Activated T-helper 2 cell treated with anti-CD3 and anti-CD28 coated beads, Interferon-gamma antibody, Interleukin-2, Interleukin-4, amounts not matched to agents 10 μg/mL and 5 μg/mL and 100 μg/mL, durations not matched to agents 14 hours and 24 hours and 36 hours (primary cell): ENCODE measurements around the gene DHRSX. TPM values are rescaled to one million over a fixed set of nuclear protein-coding genes. Genes with fewer than 3 reads are reported as not detected.
"Not testable (repeated sequence)": the region's sequence is repeated elsewhere in the genome, so short reads cannot be mapped to it uniquely, and the experiment has no call there.

Experiments used
- DNase-seq: peaks from one replicate; pipeline ENCODE4 v3.0.0; 2021; ENCODE audit warnings: low spot score
- H3K27ac Mint-ChIP-seq: one replicate; pipeline ENCODE4 v1.8.0; 2021; ENCODE audit warnings: mixed read lengths
- H3K27me3 Mint-ChIP-seq: one replicate; pipeline ENCODE4 v1.8.0; 2021; ENCODE audit warnings: low read depth, mixed read lengths
- H3K36me3 Mint-ChIP-seq: one replicate; pipeline ENCODE4 v1.8.0; 2021; ENCODE audit warnings: low read depth, mixed read lengths
- H3K4me1 Mint-ChIP-seq: one replicate; pipeline ENCODE4 v1.8.0; 2021; ENCODE audit warnings: low read depth, mixed read lengths
- H3K4me3 Mint-ChIP-seq: one replicate; pipeline ENCODE4 v1.8.0; 2021; ENCODE audit warnings: low read depth, mild to moderate bottlenecking, moderate library complexity, mixed read lengths
- H3K9me3 Mint-ChIP-seq: one replicate; pipeline ENCODE4 v1.8.0; 2021; ENCODE audit warnings: mixed read lengths
- intact Hi-C: fragments of 100-400 bp; cut with micrococcal nuclease; formaldehyde crosslinking; loops from one replicate; pipeline ENCODE4 v1.15.1; 2023
- total RNA-seq: library from RNA; stranded (reverse); gene quantifications from 2 replicates; pipeline ENCODE4 v1.2.3, GENCODE V29; 2022

The DHRSX gene
- total RNA-seq, 1 donor from 2014 or later: 26.1 TPM

DNA sequence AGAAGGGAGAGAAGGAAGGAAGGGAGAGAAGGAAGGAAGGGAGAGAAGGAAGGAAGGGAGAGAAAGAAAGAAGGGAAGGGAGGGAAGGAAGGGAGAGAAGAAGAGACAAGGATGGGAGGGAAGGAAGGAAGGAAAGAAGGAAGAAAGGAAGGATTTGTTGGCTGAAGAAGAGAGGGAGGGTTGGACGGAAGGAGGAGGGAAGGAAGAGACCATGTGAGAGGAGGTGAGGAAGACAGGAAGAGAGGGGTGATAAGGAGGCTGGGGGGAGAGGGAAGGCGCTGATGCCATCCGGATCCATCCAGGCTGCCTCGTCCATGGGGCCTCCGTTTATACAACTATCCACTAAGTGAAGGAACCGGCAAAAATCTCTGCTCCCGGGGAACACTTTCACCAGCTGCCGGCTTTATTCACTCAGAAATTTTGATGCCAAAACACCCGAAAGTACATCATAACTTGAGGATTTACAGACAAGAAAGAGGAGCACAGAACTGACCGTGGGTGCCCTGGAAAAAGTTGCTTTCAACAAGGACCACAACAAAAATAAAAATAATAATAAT, 14.9 kb downstream of the DHRSX start:
- no peak overlapping the region for H3K27ac Mint-ChIP-seq
- H3K4me1 Mint-ChIP-seq: no peaks in the 10 kb centered on the region
- DNase-seq: no peak
- no peaks in the 10 kb centered on the region for H3K27me3 Mint-ChIP-seq
- H3K4me3 Mint-ChIP-seq: no peak overlapping the region
- peaks cover 36% of the 10 kb centered on the region for H3K36me3 Mint-ChIP-seq
- H3K9me3 Mint-ChIP-seq: no peaks in the 10 kb centered on the region
- intact Hi-C loops: no loop called here

DNA sequence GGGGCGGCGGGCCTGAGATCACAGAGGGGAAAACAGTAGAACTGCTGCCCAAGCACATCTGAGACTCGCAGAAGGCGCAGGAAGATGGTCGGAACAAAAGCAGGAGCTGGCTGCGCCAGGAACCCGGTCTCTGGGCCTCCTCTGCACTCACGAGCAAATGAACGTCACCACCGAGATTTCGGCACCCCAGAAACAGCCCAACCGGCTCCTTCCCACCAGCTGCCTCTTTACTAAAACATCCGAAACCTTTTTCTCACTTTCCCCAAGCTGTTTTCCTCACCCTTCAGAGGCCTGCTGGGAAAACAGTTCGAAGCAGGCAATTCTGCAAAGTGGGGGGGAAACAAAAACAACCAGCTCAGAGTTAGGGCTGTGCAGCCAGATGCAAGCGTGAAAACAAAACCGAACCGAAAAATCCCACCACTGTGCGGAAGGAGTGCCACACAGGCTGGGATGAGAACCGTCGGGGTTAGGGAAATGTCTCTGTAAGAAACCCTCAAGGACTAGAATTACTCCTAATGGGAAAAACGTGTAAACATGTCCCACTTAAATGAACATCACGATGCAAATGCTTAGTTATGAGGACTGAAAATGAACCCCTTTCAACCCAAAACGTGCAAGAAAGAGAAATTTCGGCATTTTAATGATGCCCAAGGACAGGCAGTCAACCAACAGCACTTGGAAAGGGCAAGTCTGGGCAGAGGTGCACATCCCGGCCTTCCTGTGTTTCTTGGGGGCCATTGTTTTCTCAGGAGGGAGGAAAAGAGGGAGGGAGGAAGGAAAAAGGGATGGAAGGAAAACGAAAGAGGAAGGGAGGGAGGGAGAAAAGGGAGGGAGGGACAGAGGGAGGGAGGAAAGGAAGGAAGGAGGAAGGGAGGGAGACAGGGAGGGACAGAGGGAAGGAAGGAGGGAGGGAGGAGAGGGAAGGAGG, 15.8 kb downstream of the DHRSX start:
- Mint-ChIP-seq H3K36me3 (peaks cover 33% of the 10 kb centered on the region), H3K4me3 (no peak overlapping the region), H3K27ac (no peak overlapping the region), H3K9me3 (peaks cover 3% of the 10 kb centered on the region), H3K27me3 (no peaks in the 10 kb centered on the region), H3K4me1 (no peaks in the 10 kb centered on the region)
- intact Hi-C loops: no loop called here
- no peak for DNase-seq

DNA sequence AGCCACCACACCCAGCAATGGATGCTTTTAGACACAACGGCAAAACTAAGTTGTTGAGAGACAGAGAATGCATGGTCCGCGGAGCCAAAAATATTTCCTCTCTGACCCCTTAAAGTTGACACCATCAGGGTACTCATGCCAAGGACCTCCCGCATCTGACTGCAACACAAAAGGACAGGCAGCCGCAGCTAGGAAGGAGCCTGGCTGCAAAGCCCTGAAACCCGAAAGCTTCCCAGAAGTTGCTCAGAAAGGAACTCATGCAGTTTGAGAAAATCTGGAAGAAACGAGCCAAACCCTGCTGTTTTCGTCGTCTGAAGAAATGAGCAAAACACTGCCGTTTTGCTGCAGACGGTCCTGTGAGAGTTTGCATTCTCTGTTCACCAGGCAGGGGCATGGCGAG, 16.5 kb downstream of the DHRSX start:
- peaks cover 7% of the 10 kb centered on the region for H3K9me3 Mint-ChIP-seq
- no peaks in the 10 kb centered on the region for H3K4me1 Mint-ChIP-seq
- no peak overlapping the region for H3K27ac Mint-ChIP-seq
- H3K36me3 Mint-ChIP-seq: peaks cover 33% of the 10 kb centered on the region
- DNase-seq: no peak
- intact Hi-C loops: no loop called here
- H3K27me3 Mint-ChIP-seq: no peaks in the 10 kb centered on the region
- no peak overlapping the region for H3K4me3 Mint-ChIP-seq

DNA sequence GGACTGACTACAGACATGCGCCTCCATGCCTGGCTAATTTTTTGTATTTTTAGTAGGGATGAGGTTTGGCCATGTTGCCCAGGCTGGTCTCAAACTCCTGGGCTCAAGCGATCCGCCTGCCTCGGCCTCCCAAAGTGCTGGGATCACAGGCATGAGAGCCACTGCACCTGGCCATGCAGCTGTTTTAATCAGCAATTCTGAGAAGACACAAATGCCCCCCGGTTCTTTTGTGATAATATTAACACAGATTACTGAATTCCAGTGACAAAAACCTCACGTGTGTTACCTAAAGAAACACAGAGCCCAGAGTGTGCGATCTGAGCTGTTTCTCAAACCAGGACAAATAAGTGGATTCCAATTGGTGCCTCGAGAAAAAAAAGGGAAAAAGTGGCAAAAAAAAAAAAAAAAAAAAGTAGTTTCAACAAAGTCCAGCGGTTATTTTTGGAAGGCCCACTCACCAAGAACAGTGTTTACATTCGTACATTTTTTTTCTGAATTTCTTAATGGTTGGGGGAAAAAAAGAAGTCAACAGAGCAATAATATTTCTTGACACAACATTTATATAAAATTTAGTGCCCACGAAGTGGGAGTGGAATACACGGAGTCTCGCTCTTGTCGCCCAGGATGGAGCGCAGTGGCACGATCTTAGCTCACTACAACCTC, 17.2 kb downstream of the DHRSX start:
- no peaks in the 10 kb centered on the region for H3K27me3 Mint-ChIP-seq
- DNase-seq: no peak
- H3K4me1 Mint-ChIP-seq: no peaks in the 10 kb centered on the region
- intact Hi-C loops: no loop called here
- peaks cover 28% of the 10 kb centered on the region for H3K36me3 Mint-ChIP-seq
- H3K9me3 Mint-ChIP-seq: peaks cover 7% of the 10 kb centered on the region
- H3K27ac Mint-ChIP-seq: no peak overlapping the region
- no peak overlapping the region for H3K4me3 Mint-ChIP-seq

DNA sequence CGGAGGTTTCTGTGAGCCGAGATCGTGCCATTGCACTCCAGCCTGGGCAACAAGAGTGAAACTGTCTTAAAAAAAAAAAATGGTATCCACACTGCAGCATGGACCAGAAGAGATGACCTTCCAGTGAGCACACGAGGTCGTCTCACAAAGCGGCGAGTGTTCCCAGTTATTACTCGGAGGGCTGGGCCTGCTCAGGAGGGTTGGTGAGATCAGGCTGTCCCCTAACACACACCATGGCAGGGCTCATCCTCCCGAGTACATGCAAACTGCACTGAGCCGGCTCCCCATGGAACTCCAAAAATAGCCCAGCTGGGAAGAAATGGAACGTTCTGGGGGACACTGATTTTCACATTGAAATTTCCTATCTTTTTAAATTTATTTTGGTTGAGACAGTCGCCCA, 19.2 kb downstream of the DHRSX start:
- H3K9me3 Mint-ChIP-seq, H3K27ac Mint-ChIP-seq, H3K27me3 Mint-ChIP-seq, H3K4me1 Mint-ChIP-seq, intact Hi-C loops, H3K4me3 Mint-ChIP-seq, DNase-seq: not testable (repeated sequence)
- peaks cover 15% of the 10 kb centered on the region for H3K36me3 Mint-ChIP-seq

- H3K27ac Mint-ChIP-seq, H3K9me3 Mint-ChIP-seq, DNase-seq, H3K4me1 Mint-ChIP-seq, H3K4me3 Mint-ChIP-seq, intact Hi-C loops, H3K27me3 Mint-ChIP-seq: not testable (repeated sequence)
- peaks cover 12% of the 10 kb centered on the region for H3K36me3 Mint-ChIP-seq
Observed at GRCh38 chrX:2479982-2480381, 20.8 kb downstream of the DHRSX start.

DNA sequence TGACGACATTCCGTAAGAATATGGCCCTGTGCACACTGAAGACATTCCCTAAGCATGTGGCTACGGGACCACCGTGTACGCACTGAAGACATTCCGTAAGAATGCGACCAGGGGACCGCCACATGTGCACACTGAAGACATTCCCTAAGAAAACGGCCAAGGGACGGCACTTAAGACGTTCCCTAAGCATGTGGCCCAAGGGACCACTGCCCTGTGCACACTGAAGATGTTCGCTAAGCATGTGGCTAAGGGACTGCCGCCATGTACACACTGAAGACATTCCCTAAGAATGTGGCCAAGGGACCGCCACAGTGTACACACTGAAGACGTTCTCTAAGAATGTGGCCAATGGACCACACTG, 21.4 kb downstream of the DHRSX start:
- intact Hi-C loops: no loop called here
- Mint-ChIP-seq H3K27me3 (no peaks in the 10 kb centered on the region), H3K36me3 (peaks cover 11% of the 10 kb centered on the region), H3K4me1 (no peaks in the 10 kb centered on the region), H3K27ac (no peak overlapping the region), H3K4me3 (no peak overlapping the region), H3K9me3 (peaks cover 7% of the 10 kb centered on the region)
- no peak for DNase-seq

- Mint-ChIP-seq H3K27ac (no peak overlapping the region), H3K36me3 (peaks cover 11% of the 10 kb centered on the region), H3K4me3 (no peak overlapping the region), H3K9me3 (peaks cover 7% of the 10 kb centered on the region), H3K27me3 (no peaks in the 10 kb centered on the region), H3K4me1 (no peaks in the 10 kb centered on the region)
- no peak for DNase-seq
- intact Hi-C loops: no loop called here
Observed at GRCh38 chrX:2478546-2479419, 22.0 kb downstream of the DHRSX start.

- H3K4me3 Mint-ChIP-seq, DNase-seq, H3K4me1 Mint-ChIP-seq, H3K36me3 Mint-ChIP-seq, H3K9me3 Mint-ChIP-seq, H3K27me3 Mint-ChIP-seq, intact Hi-C loops, H3K27ac Mint-ChIP-seq: not testable (repeated sequence)
Observed at GRCh38 chrX:2477313-2477712, 23.5 kb downstream of the DHRSX start.

- Mint-ChIP-seq H3K27ac (no peak overlapping the region), H3K36me3 (peaks cover 6% of the 10 kb centered on the region), H3K27me3 (no peaks in the 10 kb centered on the region), H3K9me3 (peaks cover 7% of the 10 kb centered on the region), H3K4me1 (no peaks in the 10 kb centered on the region), H3K4me3 (no peak overlapping the region)
- intact Hi-C loops: no loop called here
- no peak for DNase-seq
Observed at GRCh38 chrX:2474963-2475726, 25.6 kb downstream of the DHRSX start.

GRCh38 chrX:2474280-2474962, 26.4 kb downstream of the DHRSX start:
- intact Hi-C loops: no loop called here
- peaks cover 8% of the 10 kb centered on the region for H3K9me3 Mint-ChIP-seq
- H3K4me3 Mint-ChIP-seq: no peak overlapping the region
- H3K36me3 Mint-ChIP-seq: peaks cover 4% of the 10 kb centered on the region
- no peak overlapping the region for H3K27ac Mint-ChIP-seq
- H3K4me1 Mint-ChIP-seq: no peaks in the 10 kb centered on the region
- no peaks in the 10 kb centered on the region for H3K27me3 Mint-ChIP-seq
- no peak for DNase-seq
